GM19193 (cell line): Measurements from ENCODE around the gene PLXNA4.

ENCODE experiments used
- POLR2A ChIP-seq: IDR thresholded peaks from 4 replicates; pipeline ENCODE4 v1.6.1; 2011; ENCODE audit not compliant: insufficient read depth, insufficient read length; ENCODE audit errors: extremely low read depth

The PLXNA4 gene

GRCh38 chr7:132134814-132135445 is 441.3 kb downstream of the PLXNA4 start:
- no peak for TF ChIP-seq POLR2A

DNA sequence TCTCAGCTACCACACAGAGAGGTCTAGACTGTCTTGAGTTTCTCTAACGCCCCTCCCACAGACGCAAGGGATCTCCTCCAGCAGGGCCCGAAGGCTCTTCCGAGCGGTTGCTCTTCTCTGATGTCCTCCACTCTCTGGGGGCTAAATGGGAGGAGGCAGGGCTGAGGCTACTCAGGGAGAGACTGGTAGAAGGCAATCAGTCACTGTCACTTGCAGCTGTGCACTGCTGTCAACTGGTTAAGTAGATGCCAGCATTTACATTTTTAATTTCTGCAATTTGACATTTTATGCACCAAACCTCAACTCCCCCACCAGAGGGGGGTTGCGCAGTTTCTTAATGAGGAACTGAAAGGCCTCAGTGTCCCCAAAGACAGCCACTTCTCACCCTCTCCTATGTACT is 442.8 kb downstream of the PLXNA4 start:
- no peak for TF ChIP-seq POLR2A

- TF ChIP-seq POLR2A = no peak
These were observed 445.1 kb downstream of the PLXNA4 start for GRCh38 chr7:132131196-132131595.

GRCh38 chr7:132130497-132130896 is 445.8 kb downstream of the PLXNA4 start:
- TF ChIP-seq POLR2A = no peak

- no peak for TF ChIP-seq POLR2A
These were observed 450.2 kb downstream of the PLXNA4 start for GRCh38 chr7:132125872-132126595.

GRCh38 chr7:132125096-132125495 is 451.2 kb downstream of the PLXNA4 start:
- TF ChIP-seq POLR2A = no peak

- no peak for TF ChIP-seq POLR2A
These were observed 451.7 kb downstream of the PLXNA4 start for GRCh38 chr7:132124575-132124974.

DNA sequence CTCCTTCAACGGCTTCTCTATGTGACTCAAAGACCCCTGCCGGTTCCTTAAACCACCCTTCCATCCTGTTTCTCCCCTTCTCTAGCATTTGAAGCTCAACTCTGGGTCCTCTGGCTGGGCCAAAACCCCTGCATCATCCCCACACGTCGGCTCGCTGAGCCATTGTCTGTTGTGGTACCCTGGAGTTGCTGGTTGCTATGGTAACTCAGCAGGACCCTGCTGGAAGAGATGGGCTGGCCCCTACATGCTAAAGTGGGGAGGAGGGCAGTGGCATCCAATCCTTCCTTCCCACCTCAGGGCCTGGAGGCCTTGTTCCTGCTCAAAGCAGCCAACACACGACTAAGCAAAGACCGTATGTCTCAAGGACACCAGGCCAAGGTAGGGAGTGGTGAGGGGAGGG is 452.5 kb downstream of the PLXNA4 start:
- no peak for TF ChIP-seq POLR2A

- TF ChIP-seq POLR2A = no peak
These were observed 453.4 kb downstream of the PLXNA4 start for GRCh38 chr7:132122901-132123300.

- no peak for TF ChIP-seq POLR2A
These were observed 454.3 kb downstream of the PLXNA4 start for GRCh38 chr7:132121987-132122386.

DNA sequence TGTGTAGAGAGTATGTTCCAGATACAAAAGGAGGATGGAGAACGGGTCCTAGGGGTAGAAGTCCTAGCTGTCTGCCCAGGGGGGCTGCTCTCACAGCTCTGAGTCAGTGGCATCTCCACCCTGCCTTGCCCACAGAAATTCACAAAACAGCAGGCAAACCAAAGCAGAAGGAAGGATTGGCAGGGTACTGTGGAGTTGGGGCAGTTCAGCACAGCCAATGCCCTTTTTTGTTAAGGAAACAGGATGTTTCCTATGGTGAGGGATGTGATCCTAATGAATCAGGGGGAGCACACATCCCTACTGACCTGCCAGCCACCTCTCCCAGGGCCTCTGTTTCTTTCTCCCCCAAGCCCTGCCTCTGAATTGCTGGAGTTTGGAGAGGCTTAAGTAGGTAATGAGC is 457.6 kb downstream of the PLXNA4 start:
- no peak for TF ChIP-seq POLR2A

DNA sequence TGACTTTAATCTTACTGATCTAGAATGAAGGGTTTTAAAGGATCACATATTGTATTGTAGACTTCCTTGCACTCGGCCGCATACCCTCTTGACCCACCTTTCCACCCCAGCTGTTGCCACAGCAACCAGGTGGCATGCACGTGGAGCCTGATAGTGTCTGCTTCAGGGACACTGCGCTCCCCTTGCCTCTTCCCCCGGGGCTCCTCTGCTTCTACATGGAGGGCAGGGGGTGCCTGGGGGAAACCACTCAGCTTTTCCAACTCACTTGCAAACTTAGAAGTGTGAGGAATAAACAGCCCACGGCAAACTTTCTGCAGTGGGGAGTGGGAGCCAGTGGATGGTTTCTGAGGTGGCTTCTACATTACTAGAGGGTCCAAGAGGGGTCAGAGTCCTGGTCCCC is 458.6 kb downstream of the PLXNA4 start:
- TF ChIP-seq POLR2A = no peak

- no peak for TF ChIP-seq POLR2A
These were observed 459.1 kb downstream of the PLXNA4 start for GRCh38 chr7:132117181-132117580.

DNA sequence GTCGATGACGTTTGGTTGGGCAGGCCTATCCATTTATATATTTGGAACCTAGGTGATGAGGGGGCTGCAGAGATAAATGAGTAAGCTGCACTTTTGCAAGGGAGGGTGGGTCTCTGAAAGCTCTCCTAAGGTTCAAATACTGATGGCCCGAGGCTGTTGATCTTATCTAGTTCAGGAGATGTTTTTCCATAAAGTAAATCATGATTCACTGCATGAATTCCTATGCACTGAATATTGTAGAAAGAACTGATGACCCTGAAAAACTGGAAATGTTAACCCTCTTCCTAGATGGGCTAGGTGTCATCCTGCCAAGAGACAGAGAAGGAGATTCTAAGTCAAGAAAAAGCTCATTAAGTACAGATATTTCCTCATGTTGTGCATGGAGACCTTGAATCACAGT is 459.9 kb downstream of the PLXNA4 start:
- no peak for TF ChIP-seq POLR2A

- no peak for TF ChIP-seq POLR2A
These were observed 460.5 kb downstream of the PLXNA4 start for GRCh38 chr7:132115758-132116157.

DNA sequence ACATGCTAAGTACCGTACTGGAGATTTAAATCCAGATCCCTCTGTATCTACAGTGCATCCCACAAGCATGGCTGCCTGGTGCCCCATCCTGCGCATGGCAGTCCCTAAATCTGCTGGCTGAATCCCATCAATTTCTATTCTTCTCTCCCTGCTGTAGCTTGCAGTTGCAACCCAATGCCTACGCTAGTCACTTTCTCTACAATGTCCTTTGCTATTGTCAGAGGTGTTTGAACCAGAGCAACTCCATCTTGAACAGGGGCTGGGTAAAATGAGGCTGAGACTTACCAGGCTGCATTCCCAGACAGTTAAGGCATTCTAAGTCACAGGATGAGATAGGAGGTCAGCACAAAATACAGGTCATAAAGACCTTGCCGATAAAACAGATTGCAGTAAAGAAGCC is 461.2 kb downstream of the PLXNA4 start:
- TF ChIP-seq POLR2A = no peak
